ENCODE measurements around the gene SAMD11. TPM values are rescaled to one million over a fixed set of nuclear protein-coding genes. Genes with fewer than 3 reads are reported as not detected.

SAMD11 gene
- total and polyA plus RNA-seq, 10 of the 15 experiments (the other 5 are each of a cell fraction or from before 2014, with no cell fraction given): 0.04 to 0.31 (median 0.19) TPM; not detected in 6

- H3K4me1 ChIP-seq (ENCODE audit: control insufficient read depth, insufficient read depth, low read length): no peaks in the 10 kb centered on the region
- peaks cover 9 to 16% of the 10 kb centered on the region in 2 experiments for H3K27me3 ChIP-seq (replicated peaks in 1 of 2; ENCODE audit: control insufficient read depth in 2 of 2, insufficient read depth in 2 of 2, low read length in 1 of 2)
- 49% methylated on average over 23 of the region's 23 CpGs for WGBS (ENCODE audit: insufficient coverage, insufficient replicate concordance, low lambda C conversion rate, missing lambda C conversion rate)
- H3K79me2 ChIP-seq (ENCODE audit: control insufficient read depth, insufficient read depth, low read length): no peaks in the 10 kb centered on the region
- no TSS peak for BruUV-seq (replicated peaks)
- H3K27ac ChIP-seq (ENCODE audit: control insufficient read depth, insufficient read depth): no peak overlapping the region
- ChIA-PET POLR2A (no interaction called here), RAD21 (ENCODE audit: unreplicated experiment) (no interaction called here), SMC1A (ENCODE audit: uncharacterized antibody, unreplicated experiment) (no interaction called here), CTCF (interaction anchor here (0.8 to 1.3 kb wide), 2 partner anchors 14 to 15 kb away, joined by 3 to 6 read pairs; no protein-coding TSS in a partner anchor)
- no peak overlapping the region for H2AFZ ChIP-seq (ENCODE audit: control insufficient read depth, low read depth, low read length)
- no peak overlapping the region for H3K9ac ChIP-seq (ENCODE audit: control insufficient read depth, insufficient read depth, low read length)
- FAIRE-seq (no peak), ATAC-seq (no peak), DNase-seq (ENCODE audit: low read depth, low spot score) (no peak)
- no peak overlapping the region for H3K4me3 ChIP-seq
- H3K36me3 ChIP-seq (ENCODE audit: control insufficient read depth in 2 of 2, insufficient read depth in 2 of 2, low read length in 1 of 2): no peaks in the 10 kb centered on the region
- intact Hi-C loops (cut with micrococcal nuclease; ENCODE audit: unreplicated experiment) (no loop called here), in situ Hi-C loops (cut with MboI) (no loop called here)
- H3K9me3 ChIP-seq (replicated peaks; ENCODE audit: control insufficient read depth, insufficient read depth, low read length): no peaks in the 10 kb centered on the region
- H3K4me2 ChIP-seq (ENCODE audit: control insufficient read depth, insufficient read depth): no peak overlapping the region
- H4K20me1 ChIP-seq (ENCODE audit: control insufficient read depth, insufficient read depth): no peaks in the 10 kb centered on the region; the same call in none of the 2 replicates
- TF ChIP-seq POLR2AphosphoS5 (IDR thresholded peaks at IDR 0.05; ENCODE audit: low read length): no peak
- no peak for TF ChIP-seq GABPA (IDR thresholded peaks at IDR 0.05; ENCODE audit: low read depth)
- TF ChIP-seq POLR2A (IDR thresholded peaks at IDR 0.05; ENCODE audit: low read depth, low read length): no peak
- no peak for TF ChIP-seq BCL3 (IDR thresholded peaks at IDR 0.05; ENCODE audit: borderline replicate concordance, insufficient read depth, low read depth, low read length, poor library complexity, severe bottlenecking)
- no peak for TF ChIP-seq NFIC (IDR thresholded peaks at IDR 0.05; ENCODE audit: low read depth, low read length)
- TF ChIP-seq, protein P1, sequence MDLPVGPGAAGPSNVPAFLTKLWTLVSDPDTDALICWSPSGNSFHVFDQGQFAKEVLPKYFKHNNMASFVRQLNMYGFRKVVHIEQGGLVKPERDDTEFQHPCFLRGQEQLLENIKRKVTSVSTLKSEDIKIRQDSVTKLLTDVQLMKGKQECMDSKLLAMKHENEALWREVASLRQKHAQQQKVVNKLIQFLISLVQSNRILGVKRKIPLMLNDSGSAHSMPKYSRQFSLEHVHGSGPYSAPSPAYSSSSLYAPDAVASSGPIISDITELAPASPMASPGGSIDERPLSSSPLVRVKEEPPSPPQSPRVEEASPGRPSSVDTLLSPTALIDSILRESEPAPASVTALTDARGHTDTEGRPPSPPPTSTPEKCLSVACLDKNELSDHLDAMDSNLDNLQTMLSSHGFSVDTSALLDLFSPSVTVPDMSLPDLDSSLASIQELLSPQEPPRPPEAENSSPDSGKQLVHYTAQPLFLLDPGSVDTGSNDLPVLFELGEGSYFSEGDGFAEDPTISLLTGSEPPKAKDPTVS (IDR thresholded peaks at IDR 0.05; ENCODE audit: low read depth, low read length): no peak
- no peak for TF ChIP-seq CHD2 (IDR thresholded peaks at IDR 0.05; ENCODE audit: borderline replicate concordance, low read depth, low read length)
- no peak for TF ChIP-seq ZNF384 (IDR thresholded peaks at IDR 0.05; ENCODE audit: borderline replicate concordance, low read depth, low read length)
- TF ChIP-seq MYC (IDR thresholded peaks at IDR 0.05; ENCODE audit: insufficient read depth, insufficient read length, insufficient replicate concordance, low read length, severe bottlenecking): no peak
- TF ChIP-seq, protein P2, sequence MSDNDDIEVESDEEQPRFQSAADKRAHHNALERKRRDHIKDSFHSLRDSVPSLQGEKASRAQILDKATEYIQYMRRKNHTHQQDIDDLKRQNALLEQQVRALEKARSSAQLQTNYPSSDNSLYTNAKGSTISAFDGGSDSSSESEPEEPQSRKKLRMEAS (IDR thresholded peaks at IDR 0.05; ENCODE audit: low read depth, low read length): no peak
- no peak for TF ChIP-seq NFYB (IDR thresholded peaks at IDR 0.05; ENCODE audit: insufficient read depth, low read depth, low read length)
- TF ChIP-seq RBBP5 (conservative IDR thresholded peaks at IDR 0.05): no peak
- TF ChIP-seq, protein P3, sequence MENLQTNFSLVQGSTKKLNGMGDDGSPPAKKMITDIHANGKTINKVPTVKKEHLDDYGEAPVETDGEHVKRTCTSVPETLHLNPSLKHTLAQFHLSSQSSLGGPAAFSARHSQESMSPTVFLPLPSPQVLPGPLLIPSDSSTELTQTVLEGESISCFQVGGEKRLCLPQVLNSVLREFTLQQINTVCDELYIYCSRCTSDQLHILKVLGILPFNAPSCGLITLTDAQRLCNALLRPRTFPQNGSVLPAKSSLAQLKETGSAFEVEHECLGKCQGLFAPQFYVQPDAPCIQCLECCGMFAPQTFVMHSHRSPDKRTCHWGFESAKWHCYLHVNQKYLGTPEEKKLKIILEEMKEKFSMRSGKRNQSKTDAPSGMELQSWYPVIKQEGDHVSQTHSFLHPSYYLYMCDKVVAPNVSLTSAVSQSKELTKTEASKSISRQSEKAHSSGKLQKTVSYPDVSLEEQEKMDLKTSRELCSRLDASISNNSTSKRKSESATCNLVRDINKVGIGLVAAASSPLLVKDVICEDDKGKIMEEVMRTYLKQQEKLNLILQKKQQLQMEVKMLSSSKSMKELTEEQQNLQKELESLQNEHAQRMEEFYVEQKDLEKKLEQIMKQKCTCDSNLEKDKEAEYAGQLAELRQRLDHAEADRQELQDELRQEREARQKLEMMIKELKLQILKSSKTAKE (IDR thresholded peaks at IDR 0.05; ENCODE audit: low read depth, poor library complexity, severe bottlenecking): no peak
- no peak for TF ChIP-seq SUZ12 (IDR thresholded peaks at IDR 0.05; ENCODE audit: unreplicated experiment)
- TF ChIP-seq PKNOX1 (IDR thresholded peaks at IDR 0.05): no peak
These were observed 3.7 kb upstream of the SAMD11 start for GRCh38 chr1:920010-920409.
